ENCODE data around the gene IKZF1.

- TF ChIP-seq CTCF (IDR thresholded peaks at IDR 0.05) (no peak), POLR2A (IDR thresholded peaks at IDR 0.05) (no peak)
Observed at GRCh38 chr7:50329775-50330174, 25.3 kb downstream of the IKZF1 start.

Measured in right lobe of liver (tissue), 4 donors.